CD4-positive, alpha-beta T cell treated with Interleukin-4 for 4 hours (primary cell): ENCODE data around the gene MBOAT2.
"Not testable (repeated sequence)": the region's sequence is repeated elsewhere in the genome, so short reads cannot be mapped to it uniquely, and the experiment has no call there.

Source experiments
- DNase-seq: peaks from one replicate; pipeline ENCODE4 v3.0.0-alpha.2; 2020

Gene MBOAT2

GRCh38 chr2:9003616-9004337 lies at the start of gene MBOAT2:
Gene MBOAT2, minus strand, starts transcription at chr2:9003684. Its CDS starts 70 bp downstream, at chr2:9003614.
- peak; percentile 82 for DNase-seq

- DNase-seq, result no peak
These were observed 49.5 kb upstream of the MBOAT2 start for GRCh38 chr2:9052821-9053533.

- DNase-seq, result not testable (repeated sequence)
These were observed 48.0 kb upstream of the MBOAT2 start for GRCh38 chr2:9051451-9051850.

- DNase-seq, result no peak
These were observed 46.8 kb upstream of the MBOAT2 start for GRCh38 chr2:9050122-9050809.

GRCh38 chr2:9045595-9045994 lies 42.1 kb upstream of the MBOAT2 start:
- DNase-seq, result no peak

- DNase-seq, result not testable (repeated sequence)
These were observed 40.0 kb upstream of the MBOAT2 start for GRCh38 chr2:9043491-9043890.

GRCh38 chr2:9037166-9037565 lies 33.7 kb upstream of the MBOAT2 start:
- no peak for DNase-seq

GRCh38 chr2:9033385-9034168 lies 30.1 kb upstream of the MBOAT2 start:
- no peak for DNase-seq

GRCh38 chr2:9032536-9033255 lies 29.2 kb upstream of the MBOAT2 start:
- DNase-seq, result no peak

- no peak for DNase-seq
These were observed 28.6 kb upstream of the MBOAT2 start for GRCh38 chr2:9032121-9032520.

- no peak for DNase-seq
These were observed 27.8 kb upstream of the MBOAT2 start for GRCh38 chr2:9031246-9031645.

GRCh38 chr2:9030841-9031240 lies 27.4 kb upstream of the MBOAT2 start:
- DNase-seq, result no peak

- DNase-seq, result no peak
These were observed 26.7 kb upstream of the MBOAT2 start for GRCh38 chr2:9030190-9030589.

GRCh38 chr2:9029721-9030120 lies 26.2 kb upstream of the MBOAT2 start:
- DNase-seq, result no peak

GRCh38 chr2:9027884-9028283 lies 24.4 kb upstream of the MBOAT2 start:
- no peak for DNase-seq

GRCh38 chr2:9025746-9026145 lies 22.3 kb upstream of the MBOAT2 start:
- no peak for DNase-seq

- no peak for DNase-seq
These were observed 21.1 kb upstream of the MBOAT2 start for GRCh38 chr2:9024575-9024974.

GRCh38 chr2:9021563-9022211 lies 18.2 kb upstream of the MBOAT2 start:
- DNase-seq, result no peak

- no peak for DNase-seq
These were observed 16.8 kb upstream of the MBOAT2 start for GRCh38 chr2:9020267-9020666.

GRCh38 chr2:9018534-9018933 lies 15.1 kb upstream of the MBOAT2 start:
- no peak for DNase-seq

- DNase-seq, result no peak
These were observed 14.6 kb upstream of the MBOAT2 start for GRCh38 chr2:9018109-9018508.

GRCh38 chr2:9017411-9017810 lies 13.9 kb upstream of the MBOAT2 start:
- no peak for DNase-seq
